ACC112 (cell line): ENCODE results near the gene NOPCHAP1.

ENCODE experiments used
- H2AFZ ChIP-seq: fragments of 200-600 bp; sonication (generic); one replicate; pipeline ENCODE4 v1.6.0; 2017; ENCODE audit warnings: antibody characterized with exemption, low read length; ENCODE audit not compliant: unreplicated experiment
- H3K27ac ChIP-seq: fragments of 200-600 bp; sonication (generic); 2 replicates; pipeline ENCODE4 v1.5.1; 2014; ENCODE audit warnings: low read depth, mild to moderate bottlenecking, antibody characterized with exemption, low read length, moderate library complexity
- H3K27me3 ChIP-seq: fragments of 200-600 bp; sonication (generic); 2 replicates; pipeline ENCODE4 v1.6.1; 2014; ENCODE audit warnings: mild to moderate bottlenecking, antibody characterized with exemption, low read length, moderate library complexity, mixed read lengths; ENCODE audit not compliant: insufficient read depth
- H3K36me3 ChIP-seq: fragments of 200-600 bp; sonication (generic); 2 replicates; pipeline ENCODE4 v1.6.1; 2016; ENCODE audit warnings: mild to moderate bottlenecking, antibody characterized with exemption, low read length, moderate library complexity, mixed read lengths; ENCODE audit not compliant: insufficient read depth
- H3K4me1 ChIP-seq: fragments of 200-600 bp; sonication (generic); one replicate; pipeline ENCODE4 v1.6.1; 2016; ENCODE audit warnings: low read length, mixed read lengths; ENCODE audit not compliant: insufficient read depth, unreplicated experiment, control insufficient read depth
- H3K4me3 ChIP-seq: fragments of 200-600 bp; sonication (generic); 2 replicates; pipeline ENCODE4 v1.5.1; 2014; ENCODE audit warnings: mild to moderate bottlenecking, low read depth, low read length
- H3K79me2 ChIP-seq: fragments of 200-600 bp; sonication (generic); one replicate; pipeline ENCODE4 v1.6.0; 2016; ENCODE audit warnings: low read length; ENCODE audit not compliant: control insufficient read depth, unreplicated experiment, insufficient read depth

NOPCHAP1 gene

DNA sequence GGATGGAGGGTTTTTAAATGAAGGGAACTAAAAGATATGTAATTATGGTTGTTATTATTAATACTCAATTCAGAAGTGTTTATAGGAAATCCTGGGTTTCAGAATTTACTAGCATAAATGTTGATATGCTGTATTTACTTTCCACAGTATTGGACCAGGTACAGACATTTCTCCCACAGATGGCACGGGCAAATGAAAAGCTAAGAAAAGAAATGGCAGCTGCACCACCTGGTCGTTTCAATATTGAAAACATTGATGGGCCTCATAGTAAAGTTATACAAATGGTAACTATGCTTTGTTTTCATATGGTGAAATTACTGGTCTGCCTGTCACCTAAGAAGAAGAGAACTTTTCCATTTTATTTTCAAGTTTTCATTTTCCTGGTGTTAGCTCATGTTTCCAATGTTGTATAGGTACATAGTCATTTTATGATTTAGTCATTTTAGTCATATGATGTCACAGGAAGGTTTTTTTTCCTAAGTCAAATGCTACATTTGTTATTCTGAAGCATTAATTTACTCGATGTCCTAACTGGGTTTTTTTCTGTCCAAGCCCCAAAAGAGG is 5.5 kb downstream of the NOPCHAP1 start:
- H3K4me1 ChIP-seq, result peaks cover 21% of the 10 kb centered on the region
- H3K27me3 ChIP-seq, result no peaks in the 10 kb centered on the region
- peaks cover 32% of the 10 kb centered on the region for H3K36me3 ChIP-seq
- no peak overlapping the region for H3K4me3 ChIP-seq
- no peak overlapping the region for H2AFZ ChIP-seq
- no peak overlapping the region for H3K27ac ChIP-seq
- peaks cover 13% of the 10 kb centered on the region for H3K79me2 ChIP-seq

DNA sequence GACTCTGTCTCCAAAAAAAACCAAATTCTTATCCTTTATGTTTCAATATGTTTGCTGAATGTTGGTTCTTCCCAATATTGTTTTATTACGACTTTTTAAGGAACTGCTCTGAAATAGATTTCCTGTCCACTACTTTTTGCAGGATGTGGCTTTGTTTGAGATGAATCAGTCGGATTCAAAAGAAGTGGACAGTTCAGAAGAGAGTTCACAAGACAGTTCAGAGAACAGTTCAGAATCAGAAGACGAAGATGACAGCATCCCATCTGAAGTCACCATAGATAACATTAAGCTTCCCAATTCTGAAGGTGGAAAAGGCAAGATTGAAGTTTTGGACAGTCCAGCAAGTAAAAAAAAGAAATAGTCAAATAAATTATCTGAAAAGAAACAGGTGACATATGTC is 8.2 kb downstream of the NOPCHAP1 start:
- peaks cover 5% of the 10 kb centered on the region for H3K4me1 ChIP-seq
- no peak overlapping the region for H2AFZ ChIP-seq
- no peaks in the 10 kb centered on the region for H3K79me2 ChIP-seq
- peaks cover 24% of the 10 kb centered on the region for H3K36me3 ChIP-seq
- H3K27me3 ChIP-seq, result no peaks in the 10 kb centered on the region
- no peak overlapping the region for H3K4me3 ChIP-seq
- no peak overlapping the region for H3K27ac ChIP-seq

DNA sequence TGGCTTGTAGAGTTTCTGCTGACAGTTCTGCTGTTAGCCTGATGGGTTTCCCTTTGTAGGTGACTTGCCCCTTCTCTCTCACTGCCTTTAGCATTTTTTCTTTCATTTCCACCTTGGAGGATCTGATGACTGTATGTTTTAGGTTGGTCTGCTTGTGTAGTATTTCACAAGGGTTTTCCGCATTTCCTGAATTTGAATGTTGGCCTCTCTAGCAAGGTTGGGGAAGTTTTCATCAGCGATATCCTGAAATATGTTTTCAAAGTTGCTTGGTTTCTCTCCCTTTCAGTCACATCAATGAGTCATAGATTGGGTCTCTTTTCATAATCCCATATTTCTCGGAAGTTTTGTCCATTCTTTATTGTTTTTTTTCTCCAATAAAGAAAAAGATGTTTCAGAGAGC is 11.4 kb downstream of the NOPCHAP1 start:
- no peak overlapping the region for H3K27ac ChIP-seq
- H2AFZ ChIP-seq, result no peak overlapping the region
- no peaks in the 10 kb centered on the region for H3K79me2 ChIP-seq
- H3K27me3 ChIP-seq, result no peaks in the 10 kb centered on the region
- no peaks in the 10 kb centered on the region for H3K4me1 ChIP-seq
- no peak overlapping the region for H3K4me3 ChIP-seq
- H3K36me3 ChIP-seq, result peaks cover 17% of the 10 kb centered on the region; the same call in 1 of the 2 replicates

DNA sequence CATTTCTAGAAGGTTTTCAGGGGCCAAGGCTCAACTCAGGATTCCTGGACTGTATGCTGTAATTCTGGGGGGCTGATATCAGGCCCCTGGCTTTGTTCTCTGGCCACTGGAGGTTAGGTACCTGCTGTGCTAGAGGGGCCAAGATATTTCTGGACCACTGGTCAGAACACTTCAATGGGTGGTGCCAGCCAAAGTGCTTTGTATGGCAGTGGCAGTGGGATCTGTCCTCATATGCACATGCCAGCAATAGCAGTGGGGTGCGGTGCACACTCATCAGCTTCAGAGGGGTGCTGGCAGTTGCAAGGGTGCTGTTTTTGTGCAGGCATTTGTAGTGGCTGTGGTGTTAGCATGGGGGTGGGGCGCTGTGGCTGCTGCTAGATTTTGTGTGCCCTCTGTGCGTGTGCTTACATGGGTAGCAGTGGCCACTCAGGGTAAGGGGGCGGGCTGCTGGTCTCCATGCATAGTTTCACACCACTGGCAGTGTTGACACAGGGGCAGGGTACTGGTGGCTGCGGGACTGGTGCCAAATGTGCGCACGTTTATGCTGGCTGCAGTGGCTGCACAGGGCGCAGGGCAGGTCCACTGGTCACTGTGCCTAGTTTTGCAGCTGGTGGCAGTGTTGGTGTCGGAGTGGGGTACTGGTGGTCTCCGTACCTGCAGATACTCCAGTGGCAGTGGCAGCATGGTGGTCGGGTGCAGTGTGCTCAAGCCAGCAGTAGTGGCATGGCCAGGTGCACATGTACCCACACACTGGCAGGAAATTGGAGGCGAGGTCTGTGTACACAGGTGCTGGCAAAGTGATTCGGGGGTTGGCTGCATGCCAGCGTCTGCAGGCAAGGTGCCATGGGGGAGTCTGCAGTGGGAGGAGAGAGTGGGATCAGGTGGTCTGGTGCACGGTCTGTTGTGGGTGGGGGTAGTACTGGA is 12.6 kb downstream of the NOPCHAP1 start:
- Histone ChIP-seq H3K4me3 (no peak overlapping the region), H3K27ac (no peak overlapping the region), H3K4me1 (no peaks in the 10 kb centered on the region), H3K27me3 (no peaks in the 10 kb centered on the region), H3K36me3 (peaks cover 27% of the 10 kb centered on the region; the same call in 1 of the 2 replicates), H3K79me2 (no peaks in the 10 kb centered on the region), H2AFZ (no peak overlapping the region)

DNA sequence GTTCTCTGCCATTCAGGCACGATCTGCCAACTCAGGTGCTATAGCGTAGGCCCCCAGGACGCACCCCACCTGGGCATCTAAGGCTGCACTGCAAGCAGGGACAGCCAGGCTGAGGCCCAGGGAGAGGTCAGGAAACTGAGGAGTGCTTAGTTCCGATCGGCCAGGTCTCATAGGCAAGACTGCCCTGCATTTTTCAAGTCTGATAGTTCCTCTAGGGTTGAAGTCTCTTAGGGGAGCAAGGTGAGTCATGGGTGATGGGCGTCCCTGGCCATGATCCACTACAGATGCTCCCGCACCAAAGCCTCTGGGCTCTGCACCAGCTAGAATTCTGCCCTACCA is 13.2 kb downstream of the NOPCHAP1 start:
- Histone ChIP-seq H3K79me2 (no peaks in the 10 kb centered on the region), H3K36me3 (peaks cover 28% of the 10 kb centered on the region; the same call in 1 of the 2 replicates)

DNA sequence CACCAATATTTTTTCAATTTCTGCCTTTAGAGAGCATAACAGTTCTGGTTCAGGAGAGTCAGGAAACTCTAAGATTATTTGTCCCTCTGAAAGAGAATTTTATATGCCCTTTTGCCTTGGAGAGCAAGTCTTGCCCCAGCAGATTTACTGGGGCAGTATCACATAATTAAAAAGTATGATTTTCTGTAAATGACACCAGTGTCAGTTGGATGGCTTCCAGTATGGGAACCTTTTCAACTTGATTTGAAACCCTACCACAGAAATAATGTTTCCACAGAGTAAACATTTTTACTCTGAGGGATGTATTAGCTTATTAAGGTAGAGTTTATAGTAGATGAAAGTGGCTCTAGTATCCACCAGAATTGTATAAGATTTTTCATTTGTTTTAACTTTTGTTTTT is 15.4 kb downstream of the NOPCHAP1 start:
- Histone ChIP-seq H3K79me2 (no peaks in the 10 kb centered on the region), H2AFZ (no peak overlapping the region), H3K27ac (no peak overlapping the region), H3K4me3 (no peak overlapping the region), H3K36me3 (peaks cover 22% of the 10 kb centered on the region; the same call in 1 of the 2 replicates), H3K4me1 (no peaks in the 10 kb centered on the region), H3K27me3 (no peaks in the 10 kb centered on the region)

More for the DNA sequence above, 13.2 kb downstream of the NOPCHAP1 start:
- Histone ChIP-seq H3K4me1 (no peaks in the 10 kb centered on the region), H3K27me3 (no peaks in the 10 kb centered on the region), H3K27ac (no peak overlapping the region), H2AFZ (no peak overlapping the region), H3K4me3 (no peak overlapping the region)

DNA sequence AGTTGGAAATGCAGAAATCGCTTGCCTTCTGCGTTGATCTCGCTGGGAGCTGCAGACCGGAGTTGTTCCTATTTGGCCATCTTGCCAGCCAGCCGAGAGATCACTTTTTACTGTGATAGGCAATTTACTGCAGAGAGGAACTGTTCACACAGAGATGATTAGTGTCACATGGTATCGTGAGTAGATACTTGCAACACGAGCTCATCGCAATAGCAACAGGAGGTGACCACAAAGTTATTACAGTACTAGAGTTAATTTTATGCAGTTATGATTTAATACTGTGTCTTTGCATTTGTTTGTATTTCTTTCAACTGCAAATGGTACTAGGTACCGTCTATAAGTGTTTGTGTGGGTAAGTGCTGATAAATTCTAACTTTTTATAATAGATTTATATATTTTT is 27.8 kb downstream of the NOPCHAP1 start:
- Histone ChIP-seq H3K27ac (no peak overlapping the region), H2AFZ (no peak overlapping the region), H3K4me3 (no peak overlapping the region), H3K36me3 (peaks cover 26% of the 10 kb centered on the region), H3K27me3 (no peaks in the 10 kb centered on the region), H3K4me1 (no peaks in the 10 kb centered on the region), H3K79me2 (no peaks in the 10 kb centered on the region)

DNA sequence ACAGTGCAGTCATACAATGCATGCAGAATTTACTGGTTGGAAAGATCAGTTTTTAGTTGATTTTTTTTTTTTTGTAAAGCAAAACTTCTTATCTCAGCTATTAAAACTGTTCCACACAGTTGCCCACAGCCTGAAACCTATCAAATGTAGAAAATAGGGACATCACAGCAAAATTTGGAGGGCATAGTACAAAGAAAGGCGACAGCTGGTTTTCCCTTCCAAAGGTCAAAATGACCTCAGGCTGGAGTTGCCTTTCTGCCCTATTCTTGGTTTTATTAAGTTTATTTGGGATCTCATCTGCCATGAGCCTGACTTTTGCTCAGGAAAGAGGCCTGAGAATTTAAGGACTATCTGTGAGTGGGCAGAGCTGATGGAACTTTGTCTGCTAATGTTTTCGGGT is 28.5 kb downstream of the NOPCHAP1 start:
- no peaks in the 10 kb centered on the region for H3K79me2 ChIP-seq
- H3K27ac ChIP-seq, result no peak overlapping the region
- no peak overlapping the region for H3K4me3 ChIP-seq
- H3K36me3 ChIP-seq, result peaks cover 26% of the 10 kb centered on the region
- H3K27me3 ChIP-seq, result no peaks in the 10 kb centered on the region
- H3K4me1 ChIP-seq, result no peaks in the 10 kb centered on the region
- H2AFZ ChIP-seq, result no peak overlapping the region

DNA sequence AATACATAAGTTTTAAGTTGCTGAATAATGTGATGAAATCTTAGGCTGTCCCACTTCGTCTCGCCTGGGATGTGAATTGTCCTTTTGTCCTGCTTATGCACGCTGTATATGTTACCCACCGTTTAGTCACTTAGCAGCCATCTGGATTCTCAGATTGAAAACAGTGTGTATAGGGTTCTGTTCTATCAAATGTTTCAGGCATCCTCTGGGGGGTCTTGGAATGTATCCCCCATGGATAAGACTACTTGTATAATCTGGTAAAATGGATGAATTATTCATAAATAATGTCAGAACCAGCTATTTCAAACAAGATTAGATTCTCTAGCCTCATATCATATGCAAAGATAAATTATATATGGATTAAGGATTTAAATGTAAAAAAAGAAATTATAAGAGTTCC is 29.4 kb downstream of the NOPCHAP1 start:
- Histone ChIP-seq H2AFZ (no peak overlapping the region), H3K36me3 (peaks cover 23% of the 10 kb centered on the region), H3K27ac (no peak overlapping the region)

DNA sequence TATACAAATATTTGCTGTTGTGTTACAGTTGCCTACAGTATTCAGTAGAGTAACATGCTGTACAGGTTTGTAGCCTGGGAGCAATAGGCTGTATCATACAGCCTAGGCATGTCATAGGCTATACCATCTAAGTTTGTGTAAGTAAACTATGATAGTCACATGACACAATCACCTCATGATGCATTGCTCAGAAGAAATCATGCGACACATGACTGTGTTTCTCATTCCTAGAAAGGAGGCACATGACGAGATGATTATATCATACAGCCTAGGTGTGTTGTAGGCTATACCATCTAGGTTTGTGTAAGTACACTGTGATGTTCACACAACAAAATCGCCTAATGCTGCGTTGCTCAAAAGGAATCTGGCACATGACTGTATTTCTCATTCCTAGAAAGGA is 31.9 kb downstream of the NOPCHAP1 start:
- H3K79me2 ChIP-seq, result no peaks in the 10 kb centered on the region
- H3K4me3 ChIP-seq, result no peak overlapping the region
- no peaks in the 10 kb centered on the region for H3K27me3 ChIP-seq
- H3K4me1 ChIP-seq, result no peaks in the 10 kb centered on the region
- H2AFZ ChIP-seq, result no peak overlapping the region
- H3K36me3 ChIP-seq, result peaks cover 21% of the 10 kb centered on the region
- no peak overlapping the region for H3K27ac ChIP-seq

More for the DNA sequence above, 29.4 kb downstream of the NOPCHAP1 start:
- Histone ChIP-seq H3K27me3 (no peaks in the 10 kb centered on the region), H3K4me1 (no peaks in the 10 kb centered on the region), H3K79me2 (no peaks in the 10 kb centered on the region), H3K4me3 (no peak overlapping the region)

DNA sequence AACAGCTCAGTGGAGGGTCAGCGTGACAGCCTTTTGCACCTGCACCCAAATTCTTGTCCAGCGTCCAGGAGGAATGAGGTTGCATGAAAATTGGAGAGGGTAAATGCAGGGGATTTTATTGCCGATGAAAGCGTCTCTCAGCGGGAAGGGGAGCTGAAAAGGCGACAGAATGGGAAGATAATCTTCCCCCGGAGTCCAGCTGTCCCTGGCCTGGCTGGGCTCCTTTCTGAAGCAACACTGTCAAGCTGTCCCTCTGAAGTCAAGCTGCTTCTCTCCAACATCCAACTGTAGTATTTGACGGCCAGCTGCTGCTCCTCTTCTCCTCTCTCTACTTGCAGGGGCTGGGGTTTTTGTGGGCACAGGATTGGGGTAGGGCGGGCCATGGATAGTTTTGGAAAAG is 32.7 kb downstream of the NOPCHAP1 start:
- Histone ChIP-seq H3K27ac (no peak overlapping the region), H3K27me3 (no peaks in the 10 kb centered on the region), H3K4me1 (no peaks in the 10 kb centered on the region), H3K4me3 (no peak overlapping the region), H2AFZ (no peak overlapping the region), H3K36me3 (peaks cover 14% of the 10 kb centered on the region; the same call in 1 of the 2 replicates), H3K79me2 (no peaks in the 10 kb centered on the region)
